GM12801 (cell line): ENCODE results near the gene BMP6.

Source experiments
- CTCF ChIP-seq: IDR thresholded peaks from one replicate; pipeline ENCODE4 v1.5.1; 2011; ENCODE audit warnings: control low read depth; ENCODE audit not compliant: insufficient read length; ENCODE audit errors: extremely low read depth

The BMP6 gene

GRCh38 chr6:7902221-7902620 is 176.3 kb downstream of the BMP6 start:
- TF ChIP-seq CTCF: no peak

- TF ChIP-seq CTCF: no peak
Observed at GRCh38 chr6:7902867-7903266, 177.0 kb downstream of the BMP6 start.

GRCh38 chr6:7903673-7904072 is 177.8 kb downstream of the BMP6 start:
- TF ChIP-seq CTCF: no peak

GRCh38 chr6:7904654-7905319 is 178.9 kb downstream of the BMP6 start:
- TF ChIP-seq CTCF: no peak

GRCh38 chr6:7905416-7905815 is 179.5 kb downstream of the BMP6 start:
- TF ChIP-seq CTCF: no peak

GRCh38 chr6:7906741-7907140 is 180.8 kb downstream of the BMP6 start:
- TF ChIP-seq CTCF: no peak

- TF ChIP-seq CTCF: no peak
Observed at GRCh38 chr6:7907159-7907558, 181.3 kb downstream of the BMP6 start.
